Islet precursor cell (in vitro differentiated cells): ENCODE results near the gene SCRN2.
A peak's percentile ranks its signal among the peaks of the same experiment; 100 is the strongest.

ENCODE experiments used
- DNase-seq: peaks from one replicate; pipeline ENCODE4 v3.0.0-alpha.2; 2018

Gene SCRN2

GRCh38 chr17:47819475-47819874 is 21.6 kb downstream of the SCRN2 start:
- DNase-seq: no peak

- no peak for DNase-seq
These were observed 22.9 kb downstream of the SCRN2 start for GRCh38 chr17:47818002-47818695.

- no peak for DNase-seq
These were observed 24.1 kb downstream of the SCRN2 start for GRCh38 chr17:47816947-47817346.

- no peak for DNase-seq
These were observed 24.9 kb downstream of the SCRN2 start for GRCh38 chr17:47816111-47816735.

GRCh38 chr17:47815106-47815918 is 25.8 kb downstream of the SCRN2 start:
- DNase-seq: no peak

- DNase-seq: peak; percentile 55
These were observed 27.5 kb downstream of the SCRN2 start for GRCh38 chr17:47813512-47814031.

GRCh38 chr17:47813077-47813476 is 28.0 kb downstream of the SCRN2 start:
- DNase-seq: peak; percentile 54

GRCh38 chr17:47812146-47812920 is 28.7 kb downstream of the SCRN2 start:
- DNase-seq: peak; percentile 56

- peak; percentile 24 for DNase-seq
These were observed 29.4 kb downstream of the SCRN2 start for GRCh38 chr17:47811709-47812108.

GRCh38 chr17:47810901-47811635 is 30.0 kb downstream of the SCRN2 start:
- peak; percentile 52 for DNase-seq

- peak; percentile 100 for DNase-seq
These were observed 30.8 kb downstream of the SCRN2 start for GRCh38 chr17:47810200-47810821.

GRCh38 chr17:47808830-47809480 is 32.1 kb downstream of the SCRN2 start:
- DNase-seq: peak; percentile 51

GRCh38 chr17:47808036-47808829 is 32.8 kb downstream of the SCRN2 start:
- no peak for DNase-seq

- peak; percentile 47 for DNase-seq
These were observed 33.7 kb downstream of the SCRN2 start for GRCh38 chr17:47807421-47807820.

GRCh38 chr17:47806913-47807255 is 34.2 kb downstream of the SCRN2 start:
- peak; percentile 51 for DNase-seq

- peak; percentile 39 for DNase-seq
These were observed 34.8 kb downstream of the SCRN2 start for GRCh38 chr17:47806026-47806912.

GRCh38 chr17:47804461-47804860 is 36.6 kb downstream of the SCRN2 start:
- DNase-seq: peak; percentile 45

- peak; percentile 50 for DNase-seq
These were observed 37.3 kb downstream of the SCRN2 start for GRCh38 chr17:47803751-47804150.

- peak; percentile 50 for DNase-seq
These were observed 37.9 kb downstream of the SCRN2 start for GRCh38 chr17:47803201-47803600.
